ENCODE data around the gene NISCH.

Gene NISCH

GRCh38 chr3:52521488-52521824 is 66.1 kb downstream of the NISCH start:
- Mint-ChIP-seq H3K36me3 (ENCODE audit: low read depth) (peaks cover 21% of the 10 kb centered on the region), H3K4me3 (no peak overlapping the region), H3K9me3 (no peaks in the 10 kb centered on the region), H3K27ac (no peak overlapping the region), H3K27me3 (ENCODE audit: low read depth) (no peaks in the 10 kb centered on the region), H3K4me1 (peaks cover 12% of the 10 kb centered on the region)
- TF ChIP-seq CTCF (IDR thresholded peaks at IDR 0.05; ENCODE audit: unreplicated experiment in 3 of 3) = no peak

- Mint-ChIP-seq H3K9me3 (no peaks in the 10 kb centered on the region), H3K36me3 (ENCODE audit: low read depth) (peaks cover 23% of the 10 kb centered on the region), H3K27ac (no peak overlapping the region), H3K4me3 (no peak overlapping the region), H3K27me3 (ENCODE audit: low read depth) (no peaks in the 10 kb centered on the region), H3K4me1 (peaks cover 14% of the 10 kb centered on the region)
- TF ChIP-seq CTCF (IDR thresholded peaks at IDR 0.05; ENCODE audit: unreplicated experiment in 3 of 3) = no peak
Observed at GRCh38 chr3:52521881-52522650, 66.7 kb downstream of the NISCH start.

- no peaks in the 10 kb centered on the region for H3K27me3 Mint-ChIP-seq (ENCODE audit: low read depth)
- H3K4me3 Mint-ChIP-seq = no peak overlapping the region
- H3K4me1 Mint-ChIP-seq = peaks cover 14% of the 10 kb centered on the region
- peaks cover 29% of the 10 kb centered on the region for H3K36me3 Mint-ChIP-seq (ENCODE audit: low read depth)
- no peak for TF ChIP-seq CTCF (IDR thresholded peaks at IDR 0.05; ENCODE audit: unreplicated experiment in 3 of 3)
- H3K27ac Mint-ChIP-seq = no peak overlapping the region
- no peaks in the 10 kb centered on the region for H3K9me3 Mint-ChIP-seq
Observed at GRCh38 chr3:52522651-52523251, 67.3 kb downstream of the NISCH start.

- H3K4me1 Mint-ChIP-seq = peaks cover 14% of the 10 kb centered on the region
- no peak for TF ChIP-seq CTCF (IDR thresholded peaks at IDR 0.05; ENCODE audit: unreplicated experiment in 3 of 3)
- peaks cover 33% of the 10 kb centered on the region for H3K36me3 Mint-ChIP-seq (ENCODE audit: low read depth)
- no peaks in the 10 kb centered on the region for H3K9me3 Mint-ChIP-seq
- no peak overlapping the region for H3K27ac Mint-ChIP-seq
- no peak overlapping the region for H3K4me3 Mint-ChIP-seq
- no peaks in the 10 kb centered on the region for H3K27me3 Mint-ChIP-seq (ENCODE audit: low read depth)
Observed at GRCh38 chr3:52523386-52524257, 68.2 kb downstream of the NISCH start.

GRCh38 chr3:52524258-52524751 is 68.9 kb downstream of the NISCH start:
- Mint-ChIP-seq H3K4me3 (no peak overlapping the region), H3K27ac (no peak overlapping the region)

More at GRCh38 chr3:52524258-52524751, 68.9 kb downstream of the NISCH start:
- no peak for TF ChIP-seq CTCF (IDR thresholded peaks at IDR 0.05; ENCODE audit: unreplicated experiment in 3 of 3)
- Mint-ChIP-seq H3K9me3 (no peaks in the 10 kb centered on the region), H3K36me3 (ENCODE audit: low read depth) (peaks cover 37% of the 10 kb centered on the region), H3K27me3 (ENCODE audit: low read depth) (peaks cover under 1% of the 10 kb centered on the region), H3K4me1 (peaks cover 14% of the 10 kb centered on the region)

Data from nephron (organoid).